Measurements from ENCODE around the gene CDH4. TPM values are rescaled to one million over a fixed set of nuclear protein-coding genes. Genes with fewer than 3 reads are reported as not detected.
A peak's percentile ranks its signal among the peaks of the same experiment; 100 is the strongest.

The CDH4 gene
- total RNA-seq, 1 experiment from 2014 or later, result not detected

- H4K20me1 ChIP-seq (ENCODE audit: insufficient read depth), result 0 out of 2 replicates have a peak, but pooled peaks cover 6% of the 10 kb centered on the region
- no peak overlapping the region for H3K27ac ChIP-seq
- H3K79me2 ChIP-seq (ENCODE audit: low read depth), result no peaks in the 10 kb centered on the region
- no peaks in the 10 kb centered on the region for H3K36me3 ChIP-seq (ENCODE audit: low read depth)
- no peak for DNase-seq
- H3K4me2 ChIP-seq, result no peak overlapping the region
- no peaks in the 10 kb centered on the region for H3F3A ChIP-seq (ENCODE audit: insufficient read depth, low read depth)
- CTCF ChIA-PET, result no interaction called here
- no peaks in the 10 kb centered on the region for H3K9me3 ChIP-seq (ENCODE audit: insufficient read depth, low read depth)
- no peak overlapping the region for H2AFZ ChIP-seq
- peaks cover 98% of the 10 kb centered on the region for H3K27me3 ChIP-seq (ENCODE audit: insufficient read depth, low read depth)
- no peak overlapping the region for H3K4me3 ChIP-seq
- H3K4me1 ChIP-seq (replicated peaks; ENCODE audit: insufficient read depth), result no peaks in the 10 kb centered on the region
- H3K9me2 ChIP-seq (ENCODE audit: insufficient read depth), result no peaks in the 10 kb centered on the region
- POLR2A ChIA-PET (ENCODE audit: unreplicated experiment), result no interaction called here
- BruUV-seq (replicated peaks), result no TSS peak
- no peak for TF ChIP-seq EZH2 (IDR thresholded peaks at IDR 0.05; ENCODE audit: low read depth)
- intact Hi-C loops (cut with micrococcal nuclease; ENCODE audit: unreplicated experiment), result no loop called here
Measured at GRCh38 chr20:61770113-61770585, 518.1 kb downstream of the CDH4 start.

- H3K9me2 ChIP-seq (ENCODE audit: insufficient read depth), result no peaks in the 10 kb centered on the region
- no peaks in the 10 kb centered on the region for H3K79me2 ChIP-seq (ENCODE audit: low read depth)
- no peak overlapping the region for H3K4me2 ChIP-seq
- TF ChIP-seq CTCF (conservative IDR thresholded peaks at IDR 0.05), result no peak
- TF ChIP-seq EZH2 (IDR thresholded peaks at IDR 0.05; ENCODE audit: low read depth), result no peak
- no peak overlapping the region for H2AFZ ChIP-seq
- DNase-seq, result no peak
- no peaks in the 10 kb centered on the region for H3F3A ChIP-seq (ENCODE audit: insufficient read depth, low read depth)
- no peaks in the 10 kb centered on the region for H3K36me3 ChIP-seq (ENCODE audit: low read depth)
- 0 out of 2 replicates have a peak, but pooled peaks cover 2% of the 10 kb centered on the region for H4K20me1 ChIP-seq (ENCODE audit: insufficient read depth)
- H3K27me3 ChIP-seq (ENCODE audit: insufficient read depth, low read depth), result peaks cover 98% of the 10 kb centered on the region
- H3K27ac ChIP-seq, result no peak overlapping the region
- no peaks in the 10 kb centered on the region for H3K4me1 ChIP-seq (replicated peaks; ENCODE audit: insufficient read depth)
- H3K9me3 ChIP-seq (ENCODE audit: insufficient read depth, low read depth), result no peaks in the 10 kb centered on the region
- CTCF ChIA-PET, result no interaction called here
- POLR2A ChIA-PET (ENCODE audit: unreplicated experiment), result no interaction called here
- intact Hi-C loops (cut with micrococcal nuclease; ENCODE audit: unreplicated experiment), result no loop called here
- H3K4me3 ChIP-seq, result no peak overlapping the region
- no TSS peak for BruUV-seq (replicated peaks)
Measured at GRCh38 chr20:61771805-61772350, 519.8 kb downstream of the CDH4 start.

GRCh38 chr20:61772828-61773631 is 521.0 kb downstream of the CDH4 start:
- H3K9me3 ChIP-seq (ENCODE audit: insufficient read depth, low read depth), result no peaks in the 10 kb centered on the region
- CTCF ChIA-PET, result no interaction called here
- intact Hi-C loops (cut with micrococcal nuclease; ENCODE audit: unreplicated experiment), result no loop called here
- no peak overlapping the region for H2AFZ ChIP-seq
- no peaks in the 10 kb centered on the region for H3F3A ChIP-seq (ENCODE audit: insufficient read depth, low read depth)
- no peak overlapping the region for H3K4me2 ChIP-seq
- 0 out of 2 replicates have a peak, but pooled peaks cover 2% of the 10 kb centered on the region for H4K20me1 ChIP-seq (ENCODE audit: insufficient read depth)
- BruUV-seq (replicated peaks), result no TSS peak
- H3K79me2 ChIP-seq (ENCODE audit: low read depth), result no peaks in the 10 kb centered on the region
- H3K27ac ChIP-seq, result no peak overlapping the region
- no peaks in the 10 kb centered on the region for H3K36me3 ChIP-seq (ENCODE audit: low read depth)
- H3K27me3 ChIP-seq (ENCODE audit: insufficient read depth, low read depth), result peaks cover 95% of the 10 kb centered on the region
- TF ChIP-seq CTCF (conservative IDR thresholded peaks at IDR 0.05) (no peak), EZH2 (IDR thresholded peaks at IDR 0.05; ENCODE audit: low read depth) (no peak)
- DNase-seq, result peak in 1 of 2 experiments; percentile 4
- no peaks in the 10 kb centered on the region for H3K9me2 ChIP-seq (ENCODE audit: insufficient read depth)
- H3K4me3 ChIP-seq, result no peak overlapping the region
- POLR2A ChIA-PET (ENCODE audit: unreplicated experiment), result no interaction called here
- H3K4me1 ChIP-seq (replicated peaks; ENCODE audit: insufficient read depth), result no peaks in the 10 kb centered on the region
